ENCODE results near the gene KCNG2. TPM values are rescaled to one million over a fixed set of nuclear protein-coding genes. Genes with fewer than 3 reads are reported as not detected.

The KCNG2 gene
- total and polyA plus RNA-seq, 4 donors = 0.03 to 0.23 (median 0.08) TPM; not detected in 1

DNA sequence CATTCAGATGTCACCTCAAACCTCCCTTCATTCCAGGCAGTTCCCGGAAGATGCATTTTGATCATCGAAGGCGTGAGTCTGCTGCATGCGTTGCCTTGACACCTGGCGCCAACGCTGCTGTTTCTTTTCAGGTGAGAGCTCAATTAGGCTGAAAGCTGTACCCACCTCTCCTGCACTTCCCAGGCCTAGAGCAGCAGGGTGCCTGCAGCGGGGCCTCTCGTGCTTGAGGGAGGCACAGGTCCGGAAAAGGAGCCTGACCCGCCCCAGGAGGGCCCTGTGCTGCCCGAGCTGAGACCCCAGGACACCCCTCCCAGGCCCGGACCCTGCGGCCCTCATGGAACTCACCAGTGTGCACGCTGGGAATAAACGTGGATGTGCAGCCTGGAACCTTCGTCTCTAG lies 31.4 kb upstream of the KCNG2 start (continued):
- TF ChIP-seq GABPA (IDR thresholded peaks at IDR 0.05 in 1 of 2, conservative IDR thresholded peaks at IDR 0.05 in 1 of 2) (no peak), TAF1 (conservative IDR thresholded peaks at IDR 0.05) (no peak), SP1 (IDR thresholded peaks at IDR 0.05) (no peak), YY1 (IDR thresholded peaks at IDR 0.05) (no peak), EGR1 (IDR thresholded peaks at IDR 0.05; ENCODE audit: low read depth in 2 of 2) (no peak), RAD21 (IDR thresholded peaks at IDR 0.05) (no peak), FOXA2 (IDR thresholded peaks at IDR 0.05) (no peak), NR2F2 (IDR thresholded peaks at IDR 0.05) (no peak)
- TF ChIP-seq, protein P1, sequence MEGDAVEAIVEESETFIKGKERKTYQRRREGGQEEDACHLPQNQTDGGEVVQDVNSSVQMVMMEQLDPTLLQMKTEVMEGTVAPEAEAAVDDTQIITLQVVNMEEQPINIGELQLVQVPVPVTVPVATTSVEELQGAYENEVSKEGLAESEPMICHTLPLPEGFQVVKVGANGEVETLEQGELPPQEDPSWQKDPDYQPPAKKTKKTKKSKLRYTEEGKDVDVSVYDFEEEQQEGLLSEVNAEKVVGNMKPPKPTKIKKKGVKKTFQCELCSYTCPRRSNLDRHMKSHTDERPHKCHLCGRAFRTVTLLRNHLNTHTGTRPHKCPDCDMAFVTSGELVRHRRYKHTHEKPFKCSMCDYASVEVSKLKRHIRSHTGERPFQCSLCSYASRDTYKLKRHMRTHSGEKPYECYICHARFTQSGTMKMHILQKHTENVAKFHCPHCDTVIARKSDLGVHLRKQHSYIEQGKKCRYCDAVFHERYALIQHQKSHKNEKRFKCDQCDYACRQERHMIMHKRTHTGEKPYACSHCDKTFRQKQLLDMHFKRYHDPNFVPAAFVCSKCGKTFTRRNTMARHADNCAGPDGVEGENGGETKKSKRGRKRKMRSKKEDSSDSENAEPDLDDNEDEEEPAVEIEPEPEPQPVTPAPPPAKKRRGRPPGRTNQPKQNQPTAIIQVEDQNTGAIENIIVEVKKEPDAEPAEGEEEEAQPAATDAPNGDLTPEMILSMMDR (IDR thresholded peaks at IDR 0.05; ENCODE audit: low read depth, low read length, missing input control) = no peak

DNA sequence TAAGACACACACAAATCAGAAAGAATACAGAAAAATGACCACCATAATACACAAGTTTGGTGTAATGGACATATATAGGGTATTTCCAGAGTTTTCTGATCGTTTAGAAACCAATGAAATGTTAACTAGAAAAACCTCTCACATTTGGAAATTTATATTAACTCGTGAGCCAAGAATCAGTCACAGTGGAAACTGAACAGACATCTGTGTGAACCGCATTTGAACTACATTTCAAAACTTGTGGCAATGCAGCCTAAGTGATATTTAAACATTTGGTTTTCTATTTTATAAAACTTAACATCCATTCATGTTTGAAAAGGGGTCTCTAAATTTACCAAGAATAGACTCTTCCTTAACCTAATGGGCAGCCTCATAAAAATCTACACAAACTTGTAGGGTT lies 29.0 kb upstream of the KCNG2 start:
- Histone ChIP-seq H3K4me1 (ENCODE audit: control insufficient read depth in 4 of 4, insufficient read depth in 4 of 4, low read length in 3 of 4) (no peaks in the 10 kb centered on the region), H3K4me3 (ENCODE audit: low read depth in 1 of 3, low read length in 3 of 3) (no peak overlapping the region), H3K27me3 (ENCODE audit: control insufficient read depth in 4 of 4, insufficient read depth in 4 of 4, low read length in 3 of 4) (no peaks in the 10 kb centered on the region), H3K36me3 (ENCODE audit: control insufficient read depth in 4 of 4, insufficient read depth in 3 of 4, low read depth in 1 of 4, low read length in 3 of 4) (peaks cover 0 to 2% (median 0%) of the 10 kb centered on the region in 4 donors), H3K9me3 (ENCODE audit: control insufficient read depth in 4 of 4, low read length in 3 of 4) (peaks cover 0 to 6% (median 3%) of the 10 kb centered on the region in 4 donors), H3K9ac (ENCODE audit: low read depth in 1 of 2, low read length in 2 of 2) (no peak overlapping the region), H3K27ac (ENCODE audit: low read depth in 1 of 2, low read length in 2 of 2) (no peak overlapping the region)
- TF ChIP-seq HNF4G (IDR thresholded peaks at IDR 0.05) (no peak), YY1 (IDR thresholded peaks at IDR 0.05) (no peak), RXRA (IDR thresholded peaks at IDR 0.05) (no peak), JUND (IDR thresholded peaks at IDR 0.05) (no peak), NR2F2 (IDR thresholded peaks at IDR 0.05) (no peak), EGR1 (IDR thresholded peaks at IDR 0.05; ENCODE audit: low read depth in 2 of 2) (no peak), SP1 (IDR thresholded peaks at IDR 0.05) (no peak), GABPA (IDR thresholded peaks at IDR 0.05 in 1 of 2, conservative IDR thresholded peaks at IDR 0.05 in 1 of 2) (no peak), FOXA1 (IDR thresholded peaks at IDR 0.05) (no peak), HNF4A (conservative IDR thresholded peaks at IDR 0.05) (no peak), RAD21 (IDR thresholded peaks at IDR 0.05) (no peak)
- TF ChIP-seq, protein P2, sequence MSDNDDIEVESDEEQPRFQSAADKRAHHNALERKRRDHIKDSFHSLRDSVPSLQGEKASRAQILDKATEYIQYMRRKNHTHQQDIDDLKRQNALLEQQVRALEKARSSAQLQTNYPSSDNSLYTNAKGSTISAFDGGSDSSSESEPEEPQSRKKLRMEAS (IDR thresholded peaks at IDR 0.05) = no peak
- TF ChIP-seq, protein P3, sequence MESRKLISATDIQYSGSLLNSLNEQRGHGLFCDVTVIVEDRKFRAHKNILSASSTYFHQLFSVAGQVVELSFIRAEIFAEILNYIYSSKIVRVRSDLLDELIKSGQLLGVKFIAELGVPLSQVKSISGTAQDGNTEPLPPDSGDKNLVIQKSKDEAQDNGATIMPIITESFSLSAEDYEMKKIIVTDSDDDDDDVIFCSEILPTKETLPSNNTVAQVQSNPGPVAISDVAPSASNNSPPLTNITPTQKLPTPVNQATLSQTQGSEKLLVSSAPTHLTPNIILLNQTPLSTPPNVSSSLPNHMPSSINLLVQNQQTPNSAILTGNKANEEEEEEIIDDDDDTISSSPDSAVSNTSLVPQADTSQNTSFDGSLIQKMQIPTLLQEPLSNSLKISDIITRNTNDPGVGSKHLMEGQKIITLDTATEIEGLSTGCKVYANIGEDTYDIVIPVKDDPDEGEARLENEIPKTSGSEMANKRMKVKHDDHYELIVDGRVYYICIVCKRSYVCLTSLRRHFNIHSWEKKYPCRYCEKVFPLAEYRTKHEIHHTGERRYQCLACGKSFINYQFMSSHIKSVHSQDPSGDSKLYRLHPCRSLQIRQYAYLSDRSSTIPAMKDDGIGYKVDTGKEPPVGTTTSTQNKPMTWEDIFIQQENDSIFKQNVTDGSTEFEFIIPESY (IDR thresholded peaks at IDR 0.05) = no peak
- TF ChIP-seq, protein P1 (IDR thresholded peaks at IDR 0.05; ENCODE audit: low read depth, low read length, missing input control) = no peak
- TF ChIP-seq, protein P4, sequence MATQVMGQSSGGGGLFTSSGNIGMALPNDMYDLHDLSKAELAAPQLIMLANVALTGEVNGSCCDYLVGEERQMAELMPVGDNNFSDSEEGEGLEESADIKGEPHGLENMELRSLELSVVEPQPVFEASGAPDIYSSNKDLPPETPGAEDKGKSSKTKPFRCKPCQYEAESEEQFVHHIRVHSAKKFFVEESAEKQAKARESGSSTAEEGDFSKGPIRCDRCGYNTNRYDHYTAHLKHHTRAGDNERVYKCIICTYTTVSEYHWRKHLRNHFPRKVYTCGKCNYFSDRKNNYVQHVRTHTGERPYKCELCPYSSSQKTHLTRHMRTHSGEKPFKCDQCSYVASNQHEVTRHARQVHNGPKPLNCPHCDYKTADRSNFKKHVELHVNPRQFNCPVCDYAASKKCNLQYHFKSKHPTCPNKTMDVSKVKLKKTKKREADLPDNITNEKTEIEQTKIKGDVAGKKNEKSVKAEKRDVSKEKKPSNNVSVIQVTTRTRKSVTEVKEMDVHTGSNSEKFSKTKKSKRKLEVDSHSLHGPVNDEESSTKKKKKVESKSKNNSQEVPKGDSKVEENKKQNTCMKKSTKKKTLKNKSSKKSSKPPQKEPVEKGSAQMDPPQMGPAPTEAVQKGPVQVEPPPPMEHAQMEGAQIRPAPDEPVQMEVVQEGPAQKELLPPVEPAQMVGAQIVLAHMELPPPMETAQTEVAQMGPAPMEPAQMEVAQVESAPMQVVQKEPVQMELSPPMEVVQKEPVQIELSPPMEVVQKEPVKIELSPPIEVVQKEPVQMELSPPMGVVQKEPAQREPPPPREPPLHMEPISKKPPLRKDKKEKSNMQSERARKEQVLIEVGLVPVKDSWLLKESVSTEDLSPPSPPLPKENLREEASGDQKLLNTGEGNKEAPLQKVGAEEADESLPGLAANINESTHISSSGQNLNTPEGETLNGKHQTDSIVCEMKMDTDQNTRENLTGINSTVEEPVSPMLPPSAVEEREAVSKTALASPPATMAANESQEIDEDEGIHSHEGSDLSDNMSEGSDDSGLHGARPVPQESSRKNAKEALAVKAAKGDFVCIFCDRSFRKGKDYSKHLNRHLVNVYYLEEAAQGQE (IDR thresholded peaks at IDR 0.05) = no peak
- DNase-seq (ENCODE audit: low spot score) = no peak
- WGBS = 55% methylated on average over 3 of the region's 3 CpGs

All from liver (tissue), 9 donors.